Sigmoid colon (tissue), 7 donors: Measurements from ENCODE around the gene CCDC169. TPM values are rescaled to one million over a fixed set of nuclear protein-coding genes. Genes with fewer than 3 reads are reported as not detected.
"Not testable (repeated sequence)": the region's sequence is repeated elsewhere in the genome, so short reads cannot be mapped to it uniquely, and the experiment has no call there.

Experiments
- DNase-seq: peaks from one replicate; pipeline ENCODE4 v3.0.0-alpha.2; 2019
- H3K27ac ChIP-seq, 4 donors: fragments of 200-600 bp; sonication (generic); one replicate each; pipeline ENCODE4 v1.5.1; 2016 to 2019; ENCODE audit warnings: mild to moderate bottlenecking in 1 of 4
- H3K27me3 ChIP-seq, 3 donors: fragments of 200-600 bp; sonication (generic); one replicate each; pipeline ENCODE4 v1.5.1; 2019; ENCODE audit warnings: mild to moderate bottlenecking in 1 of 3
- H3K36me3 ChIP-seq, 4 donors: fragments of 200-600 bp; sonication (generic); one replicate each; pipeline ENCODE4 v1.5.1; 2016 to 2019
- H3K4me1 ChIP-seq, 4 donors: fragments of 200-600 bp; sonication (generic); one replicate each; pipeline ENCODE4 v1.5.1; 2017 to 2019
- H3K4me3 ChIP-seq, 4 donors: fragments of 200-600 bp; sonication (generic); one replicate each; pipeline ENCODE4 v1.5.1; 2017 to 2019; ENCODE audit warnings: mild to moderate bottlenecking in 2 of 4, moderate library complexity in 1 of 4
- H3K9me3 ChIP-seq, 4 donors: fragments of 200-600 bp in 3 of 4; sonication (generic) in 3 of 4; one replicate each; pipeline versions ENCODE4 v1.5.1 to v1.6.1; 2013 to 2019
- EP300 ChIP-seq, 4 donors: sonication (generic); formaldehyde crosslinking; IDR thresholded peaks; one replicate each; pipeline ENCODE4 v1.6.1; 2017; ENCODE audit warnings: antibody characterized with exemption in 4 of 4
- POLR2A ChIP-seq, 2 donors: fragments of 450-650 bp; IDR thresholded peaks; one replicate each; pipeline ENCODE4 v1.6.1; 2016; ENCODE audit warnings: antibody characterized with exemption in 2 of 2, mild to moderate bottlenecking in 2 of 2, moderate library complexity in 2 of 2
- POLR2AphosphoS5 ChIP-seq, 4 donors: sonication (generic); formaldehyde crosslinking; IDR thresholded peaks; one replicate each; pipeline ENCODE4 v1.6.1; 2017; ENCODE audit warnings: antibody characterized with exemption in 4 of 4
- WGBS, 2 donors: extraction: QIAGEN DNeasy Blood & Tissue Kit; methylation state at CpG; one replicate each; pipeline ENCODE4 v1.1.7; 2013; 5-methylcytosine and 5-hydroxymethylcytosine counted together
- intact Hi-C: fragments of 100-400 bp; cut with DNase I; formaldehyde crosslinking; loops from one replicate; pipeline ENCODE4 v1.15.1; 2023
- polyA plus RNA-seq, 3 donors: library from polyadenylated mRNA; stranded (reverse); fragments of 200-250 nt; gene quantifications; one replicate each; pipeline ENCODE4 v1.2.3, GENCODE V29; 2013
- total RNA-seq, 4 donors: library from RNA; depleted of rRNA; stranded (reverse); fragments of >200 nt; gene quantifications; one replicate each; pipeline ENCODE4 v1.1.0, GENCODE V29; 2016
- TF ChIP-seq, protein P1 (sequence below), 4 experiments: fragments of 450-650 bp in 3 of 4; fragments of 200-600 bp in 1 of 4; IDR thresholded peaks; one replicate each; pipeline ENCODE4 v1.5.1; 2016 to 2019; ENCODE audit warnings: antibody characterized with exemption in 4 of 4, mild to moderate bottlenecking in 3 of 4, moderate library complexity in 2 of 4
- donor health status: healthy with polysubstance abuse.
- donor health status: Bipolar disorder and iron deficiency.
- donor health status: healthy.

Gene CCDC169
- total and polyA plus RNA-seq, 7 donors, result 0.42 to 12.5 (median 3.0) TPM; not detected in 2

- H3K27me3 ChIP-seq, result no peaks in the 10 kb centered on the region
- 85 to 91% methylated on average over 3 of the region's 3 CpGs for WGBS, 2 donors
- DNase-seq, result no peak
- no peak for TF ChIP-seq POLR2A (IDR thresholded peaks at IDR 0.05)
- no peak for TF ChIP-seq EP300 (IDR thresholded peaks at IDR 0.05)
- TF ChIP-seq, protein P1, sequence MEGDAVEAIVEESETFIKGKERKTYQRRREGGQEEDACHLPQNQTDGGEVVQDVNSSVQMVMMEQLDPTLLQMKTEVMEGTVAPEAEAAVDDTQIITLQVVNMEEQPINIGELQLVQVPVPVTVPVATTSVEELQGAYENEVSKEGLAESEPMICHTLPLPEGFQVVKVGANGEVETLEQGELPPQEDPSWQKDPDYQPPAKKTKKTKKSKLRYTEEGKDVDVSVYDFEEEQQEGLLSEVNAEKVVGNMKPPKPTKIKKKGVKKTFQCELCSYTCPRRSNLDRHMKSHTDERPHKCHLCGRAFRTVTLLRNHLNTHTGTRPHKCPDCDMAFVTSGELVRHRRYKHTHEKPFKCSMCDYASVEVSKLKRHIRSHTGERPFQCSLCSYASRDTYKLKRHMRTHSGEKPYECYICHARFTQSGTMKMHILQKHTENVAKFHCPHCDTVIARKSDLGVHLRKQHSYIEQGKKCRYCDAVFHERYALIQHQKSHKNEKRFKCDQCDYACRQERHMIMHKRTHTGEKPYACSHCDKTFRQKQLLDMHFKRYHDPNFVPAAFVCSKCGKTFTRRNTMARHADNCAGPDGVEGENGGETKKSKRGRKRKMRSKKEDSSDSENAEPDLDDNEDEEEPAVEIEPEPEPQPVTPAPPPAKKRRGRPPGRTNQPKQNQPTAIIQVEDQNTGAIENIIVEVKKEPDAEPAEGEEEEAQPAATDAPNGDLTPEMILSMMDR (IDR thresholded peaks at IDR 0.05), result no peak
- no peak for TF ChIP-seq POLR2AphosphoS5 (IDR thresholded peaks at IDR 0.05)
- no peak overlapping the region for H3K4me3 ChIP-seq
- H3K4me1 ChIP-seq, result no peaks in the 10 kb centered on the region
- H3K27ac ChIP-seq, result no peak overlapping the region
- peaks cover 16 to 70% (median 35%) of the 10 kb centered on the region in 4 donors for H3K36me3 ChIP-seq
- H3K9me3 ChIP-seq, result no peaks in the 10 kb centered on the region
- intact Hi-C loops, result no loop called here
Observed at GRCh38 chr13:36323408-36323807, 25.8 kb upstream of the CCDC169 start.

DNA sequence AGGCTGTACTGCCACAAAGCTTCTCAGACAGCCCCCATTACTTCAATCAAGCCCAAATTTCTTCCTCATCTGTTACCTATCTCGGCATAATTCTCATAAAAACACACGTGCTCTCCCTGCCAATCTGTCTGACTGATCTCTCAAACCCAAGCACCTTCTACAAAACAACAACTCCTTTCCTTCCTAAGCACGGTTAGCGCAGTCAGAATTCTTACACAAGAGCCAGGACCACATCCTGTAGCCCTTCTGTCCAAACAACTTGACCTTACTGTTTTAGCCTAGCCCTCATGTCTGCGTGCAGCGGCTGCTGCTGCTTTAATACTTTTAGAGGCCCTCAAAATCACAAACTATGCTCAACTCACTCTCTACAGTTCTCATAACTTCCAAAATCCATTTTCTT lies 22.2 kb upstream of the CCDC169 start:
- peaks cover 8 to 40% (median 22%) of the 10 kb centered on the region in 4 donors for H3K36me3 ChIP-seq
- H3K27me3 ChIP-seq, DNase-seq, H3K27ac ChIP-seq, H3K4me1 ChIP-seq, H3K9me3 ChIP-seq, intact Hi-C loops, H3K4me3 ChIP-seq: not testable (repeated sequence)
- WGBS, 2 donors, result 60 to 75% methylated on average over 6 of the region's 6 CpGs

GRCh38 chr13:36313047-36313969 lies 15.7 kb upstream of the CCDC169 start:
- DNase-seq, result no peak
- Histone ChIP-seq H3K27me3 (peaks cover 0 to 3% (median 0%) of the 10 kb centered on the region in 3 donors), H3K4me3 (no peak overlapping the region), H3K4me1 (no peaks in the 10 kb centered on the region), H3K36me3 (peaks cover 4 to 66% (median 22%) of the 10 kb centered on the region in 4 donors), H3K27ac (no peak overlapping the region), H3K9me3 (no peaks in the 10 kb centered on the region)
- WGBS, 2 donors, result 77 to 83% methylated on average over 3 of the region's 3 CpGs
- TF ChIP-seq POLR2AphosphoS5 (IDR thresholded peaks at IDR 0.05), result no peak
- no peak for TF ChIP-seq POLR2A (IDR thresholded peaks at IDR 0.05)
- TF ChIP-seq, protein P1 (IDR thresholded peaks at IDR 0.05), result no peak
- no peak for TF ChIP-seq EP300 (IDR thresholded peaks at IDR 0.05)
- intact Hi-C loops, result no loop called here

- no peaks in the 10 kb centered on the region for H3K4me1 ChIP-seq
- H3K27ac ChIP-seq, result no peak overlapping the region
- TF ChIP-seq POLR2A (IDR thresholded peaks at IDR 0.05), result no peak
- TF ChIP-seq, protein P1 (IDR thresholded peaks at IDR 0.05), result no peak
- H3K9me3 ChIP-seq, result no peaks in the 10 kb centered on the region
- peaks cover 4 to 66% (median 22%) of the 10 kb centered on the region in 4 donors for H3K36me3 ChIP-seq
- WGBS, 2 donors, result 77 to 84% methylated on average over 7 of the region's 7 CpGs
- intact Hi-C loops, result no loop called here
- H3K27me3 ChIP-seq, result peaks cover 0 to 3% (median 0%) of the 10 kb centered on the region in 3 donors
- H3K4me3 ChIP-seq, result no peak overlapping the region
- DNase-seq, result no peak
Observed at GRCh38 chr13:36310417-36311108, 12.9 kb upstream of the CCDC169 start.

DNA sequence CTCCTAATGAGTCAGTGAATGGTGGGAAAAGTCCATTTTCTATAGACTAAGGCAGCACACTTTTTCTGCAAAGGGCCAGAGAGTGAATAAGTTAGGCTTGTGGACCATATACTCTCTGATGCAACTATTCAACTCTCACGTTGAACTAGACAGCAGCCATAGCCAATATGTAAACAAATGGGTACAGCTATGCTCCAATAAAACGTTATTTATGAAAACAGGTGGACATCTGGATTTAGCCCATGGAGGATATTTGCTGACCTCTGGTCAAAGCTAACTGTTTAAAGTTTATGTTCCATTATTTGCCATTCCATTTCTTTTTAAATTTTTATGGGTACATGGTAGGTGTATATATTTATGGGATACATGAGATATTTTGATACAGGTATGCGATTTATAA lies 4.7 kb upstream of the CCDC169 start:
- TF ChIP-seq POLR2A (IDR thresholded peaks at IDR 0.05), result no peak
- no peak for TF ChIP-seq EP300 (IDR thresholded peaks at IDR 0.05)
- no peak for TF ChIP-seq POLR2AphosphoS5 (IDR thresholded peaks at IDR 0.05)
- TF ChIP-seq, protein P1 (IDR thresholded peaks at IDR 0.05), result no peak
- WGBS, 2 donors, result 45 to 66% methylated on average over 3 of the region's 3 CpGs

GRCh38 chr13:36299469-36299868 lies 1.9 kb upstream of the CCDC169 start:
- H3K36me3 ChIP-seq, result peaks cover 0 to 21% (median 0%) of the 10 kb centered on the region in 4 donors
- H3K27me3 ChIP-seq, H3K4me3 ChIP-seq, intact Hi-C loops, DNase-seq, H3K9me3 ChIP-seq: not testable (repeated sequence)
- WGBS, 2 donors, result 41 to 64% methylated on average over 3 of the region's 3 CpGs
- H3K27ac ChIP-seq, result peak overlapping the region in 1 of 4 donors; percentile 89
- H3K4me1 ChIP-seq, result peaks cover 0 to 15% (median 2%) of the 10 kb centered on the region in 4 donors

More for the DNA sequence above, 4.7 kb upstream of the CCDC169 start:
- Histone ChIP-seq H3K36me3 (peaks cover 0 to 28% (median 0%) of the 10 kb centered on the region in 4 donors), H3K4me1 (peaks cover 0 to 9% (median 2%) of the 10 kb centered on the region in 4 donors), H3K4me3 (no peak overlapping the region), H3K27me3 (no peaks in the 10 kb centered on the region), H3K27ac (no peak overlapping the region), H3K9me3 (no peaks in the 10 kb centered on the region)
- intact Hi-C loops, result no loop called here
- DNase-seq, result no peak
